Renal cortical epithelial cell (primary cell): ENCODE data around the gene UBA52. TPM values are rescaled to one million over a fixed set of nuclear protein-coding genes. Genes with fewer than 3 reads are reported as not detected.
"Not testable (repeated sequence)": the region's sequence is repeated elsewhere in the genome, so short reads cannot be mapped to it uniquely, and the experiment has no call there.

Experiments used
- DNase-seq: peaks from one replicate; pipeline ENCODE4 v3.0.0-alpha.2; 2011; ENCODE audit warnings: low read depth
- total RNA-seq: library from RNA; depleted of rRNA; stranded (reverse); fragments of >200 nt; gene quantifications from 2 replicates; pipeline ENCODE4 v1.2.3, GENCODE V29; 2014

UBA52 gene
- total RNA-seq: 485 and 589 TPM in 2 replicates

- DNase-seq: peak; percentile 85
Measured at GRCh38 chr19:18571564-18572344, at the start of gene UBA52. UBA52 (plus strand) TSS chr19:18571857; CDS start chr19:18573301, 1,444 bp downstream.

GRCh38 chr19:18522124-18522861 is 49.4 kb upstream of the UBA52 start:
- DNase-seq: peak; percentile 98

- not testable (repeated sequence) for DNase-seq
Measured at GRCh38 chr19:18522862-18523440, 48.7 kb upstream of the UBA52 start.

GRCh38 chr19:18523841-18524240 is 47.8 kb upstream of the UBA52 start:
- no peak for DNase-seq

- peak; percentile 35 for DNase-seq
Measured at GRCh38 chr19:18526316-18526715, 45.3 kb upstream of the UBA52 start.

- no peak for DNase-seq
Measured at GRCh38 chr19:18529782-18530181, 41.9 kb upstream of the UBA52 start.

GRCh38 chr19:18531485-18531884 is 40.2 kb upstream of the UBA52 start:
- no peak for DNase-seq

GRCh38 chr19:18532168-18532890 is 39.3 kb upstream of the UBA52 start:
- DNase-seq: no peak

- DNase-seq: no peak
Measured at GRCh38 chr19:18533058-18533457, 38.6 kb upstream of the UBA52 start.

GRCh38 chr19:18536475-18536874 is 35.2 kb upstream of the UBA52 start:
- DNase-seq: no peak

- DNase-seq: no peak
Measured at GRCh38 chr19:18537431-18537830, 34.2 kb upstream of the UBA52 start.

- no peak for DNase-seq
Measured at GRCh38 chr19:18538115-18538514, 33.5 kb upstream of the UBA52 start.

GRCh38 chr19:18539372-18539771 is 32.3 kb upstream of the UBA52 start:
- no peak for DNase-seq

- not testable (repeated sequence) for DNase-seq
Measured at GRCh38 chr19:18540200-18540599, 31.5 kb upstream of the UBA52 start.

GRCh38 chr19:18541258-18541991 is 30.2 kb upstream of the UBA52 start:
- no peak for DNase-seq

GRCh38 chr19:18541992-18542940 is 29.4 kb upstream of the UBA52 start:
- DNase-seq: no peak

GRCh38 chr19:18542941-18543813 is 28.5 kb upstream of the UBA52 start, which contains the start of gene FKBP8:
FKBP8 (minus strand) TSS chr19:18543573; CDS start chr19:18541970, 1,603 bp downstream.
- DNase-seq: peak; percentile 55

- DNase-seq: peak; percentile 40
Measured at GRCh38 chr19:18543814-18544475, 27.7 kb upstream of the UBA52 start.
